SU-DHL-6 (cell line): ENCODE data around the gene SREBF2.

ENCODE experiments used
- H2AFZ ChIP-seq: fragments of 200-600 bp; sonication (generic); 2 replicates; pipeline ENCODE4 v1.6.1; 2014; ENCODE audit warnings: low read depth, mild to moderate bottlenecking, moderate library complexity, mixed read lengths, antibody characterized with exemption, low read length; ENCODE audit not compliant: severe bottlenecking
- H3F3A ChIP-seq: fragments of 200-600 bp; shearing (Covaris generic); 2 replicates; pipeline ENCODE4 v1.6.0; 2016; ENCODE audit warnings: antibody characterized with exemption, mild to moderate bottlenecking; ENCODE audit not compliant: insufficient read depth
- H3K27ac ChIP-seq: fragments of 200-600 bp; sonication (generic); 2 replicates; pipeline ENCODE4 v1.5.1; 2016; ENCODE audit warnings: low read depth, mild to moderate bottlenecking, low read length, moderate library complexity, mixed read lengths
- H3K27me3 ChIP-seq: fragments of 200-600 bp; sonication (generic), shearing (Covaris generic); 2 replicates; pipeline ENCODE4 v1.6.0; 2014; ENCODE audit warnings: mild to moderate bottlenecking, low read length
- H3K36me3 ChIP-seq: fragments of 200-600 bp; sonication (generic); 2 replicates; pipeline ENCODE4 v1.6.1; 2014; ENCODE audit warnings: mild to moderate bottlenecking, low read length, mixed read lengths
- H3K4me2 ChIP-seq: fragments of 300-600, 200-600 bp; shearing (Covaris generic), sonication (generic); 2 replicates; pipeline ENCODE4 v1.6.0; 2014; ENCODE audit warnings: low read length, low read depth, mild to moderate bottlenecking; ENCODE audit not compliant: poor library complexity, severe bottlenecking
- H3K4me3 ChIP-seq: fragments of 200-600 bp; sonication (generic); 2 replicates; pipeline ENCODE4 v1.5.1; 2014; ENCODE audit warnings: antibody characterized with exemption, low read length, mild to moderate bottlenecking, mixed read lengths; ENCODE audit not compliant: insufficient read depth, poor library complexity, severe bottlenecking
- H3K79me2 ChIP-seq: fragments of 200-600 bp; sonication (generic); 2 replicates; pipeline ENCODE4 v1.6.1; 2014; ENCODE audit warnings: mild to moderate bottlenecking, low read length, moderate library complexity; ENCODE audit not compliant: insufficient read depth
- H3K9ac ChIP-seq: fragments of 200-600 bp; sonication (generic); 2 replicates; pipeline ENCODE4 v1.7.0; 2014; ENCODE audit warnings: mild to moderate bottlenecking, low read length
- H3K9me2 ChIP-seq: fragments of 200-600 bp; sonication (generic); replicated peaks from 2 replicates; pipeline ENCODE4 v1.6.1; 2014; ENCODE audit warnings: low read length; ENCODE audit not compliant: insufficient read depth
- H3K9me3 ChIP-seq: fragments of 200-600 bp; sonication (generic); 2 replicates; pipeline ENCODE4 v1.6.1; 2014; ENCODE audit warnings: low read length, mixed read lengths; ENCODE audit not compliant: insufficient read depth
- H4K20me1 ChIP-seq: fragments of 200-600 bp; sonication (generic); 2 replicates; pipeline ENCODE4 v1.6.1; 2014; ENCODE audit warnings: low read depth, mild to moderate bottlenecking, antibody characterized with exemption, low read length, moderate library complexity, mixed read lengths
- EZH2phosphoT487 ChIP-seq: fragments of 200-600 bp; sonication (generic), shearing (Covaris generic); conservative IDR thresholded peaks from 2 replicates; pipeline ENCODE4 v1.6.1; 2018; ENCODE audit warnings: mild to moderate bottlenecking, antibody characterized with exemption, low read length, moderate library complexity, mixed read lengths
- TF ChIP-seq, protein P1 (sequence below): fragments of 200-600 bp; sonication (generic); IDR thresholded peaks from one replicate; pipeline ENCODE4 v1.5.1; 2017; ENCODE audit warnings: antibody characterized with exemption, mild to moderate bottlenecking, low read length, moderate library complexity; ENCODE audit not compliant: insufficient read depth, poor library complexity, severe bottlenecking

Gene SREBF2

DNA sequence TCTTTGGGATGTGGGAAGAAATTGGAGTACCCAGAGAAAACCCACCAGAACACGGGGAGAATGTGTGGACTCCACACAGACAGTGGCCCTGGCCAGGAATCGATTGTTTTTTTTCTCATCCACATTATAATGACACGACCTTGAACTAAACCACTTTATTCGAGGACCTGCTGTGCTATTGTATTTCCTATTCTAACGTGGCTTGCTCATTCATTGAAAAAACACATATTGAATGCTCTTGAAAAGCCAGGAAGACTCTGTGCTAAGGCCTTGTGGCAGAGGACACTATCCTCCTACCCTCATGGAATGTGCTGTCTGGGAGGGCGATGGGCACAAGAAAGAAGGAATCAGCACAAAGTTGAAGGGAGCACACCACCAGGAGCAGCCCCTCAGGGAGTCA lies 9.1 kb upstream of the SREBF2 start:
- Histone ChIP-seq H3K36me3 (no peaks in the 10 kb centered on the region), H3K4me3 (no peak overlapping the region), H3K27ac (no peak overlapping the region), H3K9me3 (no peaks in the 10 kb centered on the region), H3K27me3 (no peaks in the 10 kb centered on the region), H3K9ac (no peak overlapping the region), H3F3A (no peaks in the 10 kb centered on the region), H3K4me2 (no peak overlapping the region), H3K9me2 (no peaks in the 10 kb centered on the region), H3K79me2 (no peaks in the 10 kb centered on the region), H4K20me1 (no peaks in the 10 kb centered on the region), H2AFZ (no peak overlapping the region)
- TF ChIP-seq EZH2phosphoT487: no peak
- TF ChIP-seq, protein P1, sequence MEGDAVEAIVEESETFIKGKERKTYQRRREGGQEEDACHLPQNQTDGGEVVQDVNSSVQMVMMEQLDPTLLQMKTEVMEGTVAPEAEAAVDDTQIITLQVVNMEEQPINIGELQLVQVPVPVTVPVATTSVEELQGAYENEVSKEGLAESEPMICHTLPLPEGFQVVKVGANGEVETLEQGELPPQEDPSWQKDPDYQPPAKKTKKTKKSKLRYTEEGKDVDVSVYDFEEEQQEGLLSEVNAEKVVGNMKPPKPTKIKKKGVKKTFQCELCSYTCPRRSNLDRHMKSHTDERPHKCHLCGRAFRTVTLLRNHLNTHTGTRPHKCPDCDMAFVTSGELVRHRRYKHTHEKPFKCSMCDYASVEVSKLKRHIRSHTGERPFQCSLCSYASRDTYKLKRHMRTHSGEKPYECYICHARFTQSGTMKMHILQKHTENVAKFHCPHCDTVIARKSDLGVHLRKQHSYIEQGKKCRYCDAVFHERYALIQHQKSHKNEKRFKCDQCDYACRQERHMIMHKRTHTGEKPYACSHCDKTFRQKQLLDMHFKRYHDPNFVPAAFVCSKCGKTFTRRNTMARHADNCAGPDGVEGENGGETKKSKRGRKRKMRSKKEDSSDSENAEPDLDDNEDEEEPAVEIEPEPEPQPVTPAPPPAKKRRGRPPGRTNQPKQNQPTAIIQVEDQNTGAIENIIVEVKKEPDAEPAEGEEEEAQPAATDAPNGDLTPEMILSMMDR: no peak

DNA sequence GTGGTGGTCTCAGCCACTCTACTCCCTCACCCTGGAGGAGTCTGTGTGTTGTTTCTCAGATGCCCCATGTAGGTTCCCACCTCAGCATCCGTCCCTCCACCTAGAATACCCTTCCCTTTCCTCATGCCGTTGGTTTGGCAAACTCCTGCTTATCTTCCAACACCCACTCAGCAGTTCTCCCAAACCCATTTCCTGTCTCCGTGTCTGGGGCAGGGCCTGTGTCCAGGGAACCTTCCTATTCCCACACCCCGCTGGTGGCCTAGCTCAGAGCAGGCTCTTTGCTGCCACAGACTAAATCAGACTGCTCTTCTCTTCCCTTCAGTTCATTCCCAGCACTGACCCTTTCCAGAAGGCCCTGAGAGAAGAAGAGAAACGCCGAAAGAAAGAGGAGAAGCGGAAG lies 7.5 kb upstream of the SREBF2 start:
- H3K27ac ChIP-seq: no peak overlapping the region
- no peaks in the 10 kb centered on the region for H3K9me3 ChIP-seq
- peaks cover 11% of the 10 kb centered on the region; the same call in 1 of the 2 replicates for H3F3A ChIP-seq
- H3K4me3 ChIP-seq: no peak overlapping the region
- no peak for TF ChIP-seq EZH2phosphoT487
- TF ChIP-seq, protein P1: no peak
- no peak overlapping the region for H3K4me2 ChIP-seq
- H3K9me2 ChIP-seq: no peaks in the 10 kb centered on the region
- no peak overlapping the region for H2AFZ ChIP-seq
- H3K79me2 ChIP-seq: no peaks in the 10 kb centered on the region
- H4K20me1 ChIP-seq: no peaks in the 10 kb centered on the region
- H3K9ac ChIP-seq: no peak overlapping the region
- no peaks in the 10 kb centered on the region for H3K27me3 ChIP-seq
- no peaks in the 10 kb centered on the region for H3K36me3 ChIP-seq

DNA sequence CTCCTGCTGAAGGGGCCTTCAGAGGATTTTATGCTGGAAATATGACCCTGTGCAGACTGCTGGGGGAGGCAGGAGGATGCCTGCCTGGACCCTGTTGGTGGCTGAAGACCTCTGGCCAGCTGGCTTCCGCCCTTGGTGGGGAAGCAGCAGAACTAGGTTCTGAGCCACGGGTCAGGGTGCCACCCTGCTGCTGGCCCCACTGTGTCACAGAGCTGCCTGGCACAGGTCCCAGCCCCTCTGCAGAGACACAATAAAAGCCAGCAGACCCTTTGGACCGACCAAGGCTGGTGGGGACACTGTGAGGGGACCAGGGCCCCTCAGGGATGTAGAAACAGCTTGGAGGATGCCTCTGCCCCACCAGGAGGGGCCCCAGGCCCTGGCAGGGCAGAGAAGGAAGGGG lies 6.9 kb upstream of the SREBF2 start:
- Histone ChIP-seq H3K9ac (no peak overlapping the region), H3K4me2 (no peak overlapping the region), H3K27ac (no peak overlapping the region), H3K9me3 (no peaks in the 10 kb centered on the region), H4K20me1 (no peaks in the 10 kb centered on the region), H3K4me3 (no peak overlapping the region), H3K9me2 (no peaks in the 10 kb centered on the region), H3K27me3 (no peaks in the 10 kb centered on the region), H3K79me2 (no peaks in the 10 kb centered on the region), H3F3A (peaks cover 14% of the 10 kb centered on the region; the same call in 1 of the 2 replicates), H3K36me3 (no peaks in the 10 kb centered on the region), H2AFZ (no peak overlapping the region)
- TF ChIP-seq, protein P1: no peak
- no peak for TF ChIP-seq EZH2phosphoT487
